ENCODE data around the gene SNRNP35.

SNRNP35 gene

GRCh38 chr12:123513805-123514204 is 55.9 kb downstream of the SNRNP35 start:
- no peak for TF ChIP-seq YY1 (IDR thresholded peaks at IDR 0.05; ENCODE audit: low read depth)
- TF ChIP-seq, protein P1, sequence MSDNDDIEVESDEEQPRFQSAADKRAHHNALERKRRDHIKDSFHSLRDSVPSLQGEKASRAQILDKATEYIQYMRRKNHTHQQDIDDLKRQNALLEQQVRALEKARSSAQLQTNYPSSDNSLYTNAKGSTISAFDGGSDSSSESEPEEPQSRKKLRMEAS (IDR thresholded peaks at IDR 0.05), result no peak
- TF ChIP-seq CEBPB (IDR thresholded peaks at IDR 0.05), result no peak
- no peak for TF ChIP-seq CREB1 (IDR thresholded peaks at IDR 0.05; ENCODE audit: low read depth)
- TF ChIP-seq, protein P2, sequence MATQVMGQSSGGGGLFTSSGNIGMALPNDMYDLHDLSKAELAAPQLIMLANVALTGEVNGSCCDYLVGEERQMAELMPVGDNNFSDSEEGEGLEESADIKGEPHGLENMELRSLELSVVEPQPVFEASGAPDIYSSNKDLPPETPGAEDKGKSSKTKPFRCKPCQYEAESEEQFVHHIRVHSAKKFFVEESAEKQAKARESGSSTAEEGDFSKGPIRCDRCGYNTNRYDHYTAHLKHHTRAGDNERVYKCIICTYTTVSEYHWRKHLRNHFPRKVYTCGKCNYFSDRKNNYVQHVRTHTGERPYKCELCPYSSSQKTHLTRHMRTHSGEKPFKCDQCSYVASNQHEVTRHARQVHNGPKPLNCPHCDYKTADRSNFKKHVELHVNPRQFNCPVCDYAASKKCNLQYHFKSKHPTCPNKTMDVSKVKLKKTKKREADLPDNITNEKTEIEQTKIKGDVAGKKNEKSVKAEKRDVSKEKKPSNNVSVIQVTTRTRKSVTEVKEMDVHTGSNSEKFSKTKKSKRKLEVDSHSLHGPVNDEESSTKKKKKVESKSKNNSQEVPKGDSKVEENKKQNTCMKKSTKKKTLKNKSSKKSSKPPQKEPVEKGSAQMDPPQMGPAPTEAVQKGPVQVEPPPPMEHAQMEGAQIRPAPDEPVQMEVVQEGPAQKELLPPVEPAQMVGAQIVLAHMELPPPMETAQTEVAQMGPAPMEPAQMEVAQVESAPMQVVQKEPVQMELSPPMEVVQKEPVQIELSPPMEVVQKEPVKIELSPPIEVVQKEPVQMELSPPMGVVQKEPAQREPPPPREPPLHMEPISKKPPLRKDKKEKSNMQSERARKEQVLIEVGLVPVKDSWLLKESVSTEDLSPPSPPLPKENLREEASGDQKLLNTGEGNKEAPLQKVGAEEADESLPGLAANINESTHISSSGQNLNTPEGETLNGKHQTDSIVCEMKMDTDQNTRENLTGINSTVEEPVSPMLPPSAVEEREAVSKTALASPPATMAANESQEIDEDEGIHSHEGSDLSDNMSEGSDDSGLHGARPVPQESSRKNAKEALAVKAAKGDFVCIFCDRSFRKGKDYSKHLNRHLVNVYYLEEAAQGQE (IDR thresholded peaks at IDR 0.05; ENCODE audit: low read depth), result no peak
- TF ChIP-seq FOXM1 (IDR thresholded peaks at IDR 0.05; ENCODE audit: borderline replicate concordance, low read depth), result no peak

GRCh38 chr12:123516216-123516780 is 58.4 kb downstream of the SNRNP35 start:
- no peak for TF ChIP-seq TEAD4 (IDR thresholded peaks at IDR 0.05)
- TF ChIP-seq EP300 (IDR thresholded peaks at IDR 0.05; ENCODE audit: borderline replicate concordance), result no peak
- TF ChIP-seq, protein P2 (IDR thresholded peaks at IDR 0.05; ENCODE audit: low read depth), result no peak
- TF ChIP-seq FOXM1 (IDR thresholded peaks at IDR 0.05; ENCODE audit: borderline replicate concordance, low read depth), result no peak
- no peak for TF ChIP-seq RAD21 (IDR thresholded peaks at IDR 0.05; ENCODE audit: low read depth)
- TF ChIP-seq CEBPB (IDR thresholded peaks at IDR 0.05), result no peak
- no peak for TF ChIP-seq YY1 (IDR thresholded peaks at IDR 0.05; ENCODE audit: low read depth)
- no peak for TF ChIP-seq EGR1 (IDR thresholded peaks at IDR 0.05)
- TF ChIP-seq TCF12 (IDR thresholded peaks at IDR 0.05; ENCODE audit: low read depth), result no peak
- TF ChIP-seq CREB1 (IDR thresholded peaks at IDR 0.05; ENCODE audit: low read depth), result no peak
